Mucosa of rectum (tissue), 2 donors: ENCODE results near the gene IFT122.
"Not testable (repeated sequence)": the region's sequence is repeated elsewhere in the genome, so short reads cannot be mapped to it uniquely, and the experiment has no call there.

Experiments used
- H3K27ac ChIP-seq, 2 donors: one replicate each; pipeline ENCODE4 v1.7.0; 2013; ENCODE audit warnings: inconsistent platforms in 2 of 2, low read depth in 2 of 2, low read length in 2 of 2
- H3K27me3 ChIP-seq, 2 donors: one replicate each; pipeline ENCODE4 v1.7.0; 2013; ENCODE audit warnings: low read length in 2 of 2; ENCODE audit not compliant: control insufficient read depth in 2 of 2, insufficient read depth in 2 of 2
- H3K36me3 ChIP-seq, 2 donors: one replicate each; pipeline ENCODE4 v1.7.0; 2013; ENCODE audit warnings: low read length in 2 of 2; ENCODE audit not compliant: control insufficient read depth in 2 of 2, insufficient read depth in 2 of 2
- H3K4me1 ChIP-seq, 2 donors: one replicate each; pipeline ENCODE4 v1.7.0; 2013; ENCODE audit warnings: low read length in 2 of 2, mild to moderate bottlenecking in 1 of 2; ENCODE audit not compliant: control insufficient read depth in 2 of 2, insufficient read depth in 2 of 2
- H3K4me3 ChIP-seq, 2 donors: one replicate each; pipeline ENCODE4 v1.7.0; 2013; ENCODE audit warnings: low read length in 2 of 2
- H3K9ac ChIP-seq, 2 donors: one replicate each; pipeline ENCODE4 v1.7.0; 2013; ENCODE audit warnings: low read length in 2 of 2, low read depth in 1 of 2, mild to moderate bottlenecking in 1 of 2
- H3K9me3 ChIP-seq, 2 donors: one replicate each; pipeline ENCODE4 v1.7.0; 2013; ENCODE audit warnings: low read length in 2 of 2; ENCODE audit not compliant: control insufficient read depth in 2 of 2
- donor health status: healthy.
- donor health status: Normal muscosa, but diverticular disease.

Gene IFT122

GRCh38 chr3:129481766-129482332, 41.8 kb downstream of the IFT122 start:
- no peak overlapping the region for H3K27ac ChIP-seq

GRCh38 chr3:129482721-129483120, 42.7 kb downstream of the IFT122 start:
- Histone ChIP-seq H3K27me3 (no peaks in the 10 kb centered on the region), H3K4me3 (no peak overlapping the region), H3K9ac (no peak overlapping the region), H3K9me3 (no peaks in the 10 kb centered on the region), H3K4me1 (no peaks in the 10 kb centered on the region), H3K36me3 (peaks cover 7 to 43% of the 10 kb centered on the region in 2 donors), H3K27ac (no peak overlapping the region)

More at GRCh38 chr3:129481766-129482332, 41.8 kb downstream of the IFT122 start:
- Histone ChIP-seq H3K4me1 (no peaks in the 10 kb centered on the region), H3K9me3 (no peaks in the 10 kb centered on the region), H3K9ac (no peak overlapping the region), H3K27me3 (no peaks in the 10 kb centered on the region), H3K36me3 (peaks cover 14 to 43% of the 10 kb centered on the region in 2 donors), H3K4me3 (no peak overlapping the region)

GRCh38 chr3:129483870-129484269, 43.8 kb downstream of the IFT122 start:
- no peak overlapping the region for H3K9ac ChIP-seq
- peaks cover 3 to 39% of the 10 kb centered on the region in 2 donors for H3K36me3 ChIP-seq
- no peaks in the 10 kb centered on the region for H3K27me3 ChIP-seq
- H3K27ac ChIP-seq = no peak overlapping the region
- H3K9me3 ChIP-seq = no peaks in the 10 kb centered on the region
- no peaks in the 10 kb centered on the region for H3K4me1 ChIP-seq
- no peak overlapping the region for H3K4me3 ChIP-seq

- not testable (repeated sequence) for H3K4me1 ChIP-seq, H3K27ac ChIP-seq, H3K9me3 ChIP-seq, H3K9ac ChIP-seq, H3K27me3 ChIP-seq, H3K4me3 ChIP-seq
- peaks cover 3 to 29% of the 10 kb centered on the region in 2 donors for H3K36me3 ChIP-seq
These were observed 45.1 kb downstream of the IFT122 start for GRCh38 chr3:129485146-129485545.

- Histone ChIP-seq H3K27ac (peak overlapping the region; percentile 38 to 61), H3K9me3 (no peaks in the 10 kb centered on the region), H3K4me1 (no peaks in the 10 kb centered on the region), H3K36me3 (peaks cover 0 to 24% of the 10 kb centered on the region in 2 donors), H3K27me3 (no peaks in the 10 kb centered on the region), H3K9ac (no peak overlapping the region), H3K4me3 (no peak overlapping the region)
These were observed 46.0 kb downstream of the IFT122 start for GRCh38 chr3:129485721-129486663.

GRCh38 chr3:129486664-129487035, 46.6 kb downstream of the IFT122 start:
- Histone ChIP-seq H3K9ac (no peak overlapping the region), H3K4me1 (no peaks in the 10 kb centered on the region)

GRCh38 chr3:129487183-129487867, 47.3 kb downstream of the IFT122 start:
- H3K27me3 ChIP-seq = no peaks in the 10 kb centered on the region
- H3K9me3 ChIP-seq = no peaks in the 10 kb centered on the region
- no peak overlapping the region for H3K9ac ChIP-seq
- H3K27ac ChIP-seq = no peak overlapping the region
- H3K4me3 ChIP-seq = no peak overlapping the region
- peaks cover 5 to 25% of the 10 kb centered on the region in 2 donors for H3K36me3 ChIP-seq
- H3K4me1 ChIP-seq = no peaks in the 10 kb centered on the region

More at GRCh38 chr3:129486664-129487035, 46.6 kb downstream of the IFT122 start:
- no peak overlapping the region for H3K4me3 ChIP-seq
- no peaks in the 10 kb centered on the region for H3K27me3 ChIP-seq
- no peaks in the 10 kb centered on the region for H3K9me3 ChIP-seq
- H3K27ac ChIP-seq = no peak overlapping the region
- H3K36me3 ChIP-seq = peaks cover 0 to 27% of the 10 kb centered on the region in 2 donors

- H3K36me3 ChIP-seq = peaks cover 5 to 28% of the 10 kb centered on the region in 2 donors
- not testable (repeated sequence) for H3K27me3 ChIP-seq, H3K9me3 ChIP-seq, H3K9ac ChIP-seq, H3K4me1 ChIP-seq, H3K27ac ChIP-seq, H3K4me3 ChIP-seq
These were observed 47.9 kb downstream of the IFT122 start for GRCh38 chr3:129487868-129488335.

- H3K27me3 ChIP-seq, H3K4me3 ChIP-seq, H3K9ac ChIP-seq, H3K4me1 ChIP-seq, H3K27ac ChIP-seq, H3K9me3 ChIP-seq: not testable (repeated sequence)
- peaks cover 11 to 25% of the 10 kb centered on the region in 2 donors for H3K36me3 ChIP-seq
These were observed 49.2 kb downstream of the IFT122 start for GRCh38 chr3:129489258-129489657.

GRCh38 chr3:129490273-129490675, 50.2 kb downstream of the IFT122 start:
- no peak overlapping the region for H3K4me3 ChIP-seq
- peaks cover 11 to 20% of the 10 kb centered on the region in 2 donors for H3K36me3 ChIP-seq
- no peaks in the 10 kb centered on the region for H3K27me3 ChIP-seq
- peak overlapping the region in 1 of 2 donors; percentile 17 for H3K9ac ChIP-seq
- peak overlapping the region; percentile 29 to 38 for H3K27ac ChIP-seq
- H3K4me1 ChIP-seq = peaks cover 0 to 2% of the 10 kb centered on the region in 2 donors
- H3K9me3 ChIP-seq = no peaks in the 10 kb centered on the region
